ENCODE results near the gene RABGAP1L. TPM values are rescaled to one million over a fixed set of nuclear protein-coding genes. Genes with fewer than 3 reads are reported as not detected.
"Not testable (repeated sequence)": the region's sequence is repeated elsewhere in the genome, so short reads cannot be mapped to it uniquely, and the experiment has no call there.

Gene RABGAP1L
- total RNA-seq, 1 donor from 2014 or later = 79.2 TPM

- no peak for DNase-seq (ENCODE audit: low read depth)
Measured at GRCh38 chr1:174153825-174154107, 5.6 kb upstream of the RABGAP1L start.

GRCh38 chr1:174156437-174156836, 2.9 kb upstream of the RABGAP1L start:
- DNase-seq (ENCODE audit: low read depth) = no peak

- peak; percentile 19 for DNase-seq (ENCODE audit: low read depth)
Measured at GRCh38 chr1:174157157-174157806, 2.0 kb upstream of the RABGAP1L start.

GRCh38 chr1:174158767-174159251, 511 bp upstream of the RABGAP1L start:
- DNase-seq (ENCODE audit: low read depth) = peak; percentile 45

- DNase-seq (ENCODE audit: low read depth) = peak; percentile 32
Measured at GRCh38 chr1:174160109-174160473, 771 bp downstream of the RABGAP1L start.

- peak; percentile 15 for DNase-seq (ENCODE audit: low read depth)
Measured at GRCh38 chr1:174160603-174161002, 1.3 kb downstream of the RABGAP1L start.

- DNase-seq (ENCODE audit: low read depth) = no peak
Measured at GRCh38 chr1:174161813-174162212, 2.5 kb downstream of the RABGAP1L start.

GRCh38 chr1:174164826-174165225, 5.5 kb downstream of the RABGAP1L start:
- DNase-seq (ENCODE audit: low read depth) = no peak

- no peak for DNase-seq (ENCODE audit: low read depth)
Measured at GRCh38 chr1:174165471-174166137, 6.3 kb downstream of the RABGAP1L start.

- DNase-seq (ENCODE audit: low read depth) = no peak
Measured at GRCh38 chr1:174166530-174167264, 7.4 kb downstream of the RABGAP1L start.

GRCh38 chr1:174167265-174167803, 8.0 kb downstream of the RABGAP1L start:
- no peak for DNase-seq (ENCODE audit: low read depth)

- no peak for DNase-seq (ENCODE audit: low read depth)
Measured at GRCh38 chr1:174169342-174169741, 10.0 kb downstream of the RABGAP1L start.

GRCh38 chr1:174171073-174171472, 11.8 kb downstream of the RABGAP1L start:
- DNase-seq (ENCODE audit: low read depth) = no peak

GRCh38 chr1:174174461-174175329, 15.4 kb downstream of the RABGAP1L start:
- no peak for DNase-seq (ENCODE audit: low read depth)

GRCh38 chr1:174178459-174178858, 19.1 kb downstream of the RABGAP1L start:
- DNase-seq (ENCODE audit: low read depth) = not testable (repeated sequence)

GRCh38 chr1:174189428-174190062, 30.2 kb downstream of the RABGAP1L start:
- DNase-seq (ENCODE audit: low read depth) = peak; percentile 22

- DNase-seq (ENCODE audit: low read depth) = peak; percentile 20
Measured at GRCh38 chr1:174190691-174191199, 31.4 kb downstream of the RABGAP1L start.

GRCh38 chr1:174191349-174191862, 32.1 kb downstream of the RABGAP1L start:
- DNase-seq (ENCODE audit: low read depth) = peak; percentile 95

- DNase-seq (ENCODE audit: low read depth) = no peak
Measured at GRCh38 chr1:174194461-174194860, 35.1 kb downstream of the RABGAP1L start.

GRCh38 chr1:174197088-174197487, 37.8 kb downstream of the RABGAP1L start:
- no peak for DNase-seq (ENCODE audit: low read depth)

- DNase-seq (ENCODE audit: low read depth) = no peak
Measured at GRCh38 chr1:174197547-174197946, 38.2 kb downstream of the RABGAP1L start.

Data from renal cortical epithelial cell (primary cell).